Hepatic stellate cell (primary cell): ENCODE results near the gene TCERG1L.

Source experiments
- DNase-seq: peaks from one replicate; pipeline ENCODE4 v3.0.0; 2011; ENCODE audit warnings: low spot score

Gene TCERG1L

DNA sequence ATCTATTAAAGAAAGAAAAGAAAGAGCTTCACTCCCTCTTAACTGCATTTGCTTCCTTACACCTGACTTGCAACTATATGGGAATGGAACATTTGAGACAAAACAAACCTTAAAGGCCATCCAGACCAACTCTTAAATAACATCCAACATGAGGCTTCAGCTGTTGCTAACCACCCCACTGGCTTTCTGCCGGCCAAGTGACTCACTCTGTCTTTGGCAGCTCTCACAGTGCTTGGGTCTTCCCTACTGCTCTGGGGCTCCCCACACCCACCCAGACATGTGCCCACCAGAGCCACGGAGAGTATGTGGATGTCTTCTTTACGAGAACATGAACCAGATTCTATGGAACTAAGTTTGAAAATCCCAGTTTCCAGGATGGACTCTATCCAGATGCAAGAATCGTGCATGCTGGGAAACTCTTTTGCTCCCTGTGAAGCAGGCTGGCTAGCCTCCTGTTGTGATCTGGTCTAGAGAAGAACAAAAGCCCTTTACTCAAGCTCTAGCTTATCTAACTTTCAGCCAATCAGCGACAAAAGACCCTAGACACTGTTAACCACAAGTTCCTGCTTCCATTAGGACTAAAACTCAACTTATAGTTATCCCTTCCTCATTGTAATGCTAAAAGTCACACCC is 245.7 kb downstream of the TCERG1L start:
- no peak for DNase-seq

DNA sequence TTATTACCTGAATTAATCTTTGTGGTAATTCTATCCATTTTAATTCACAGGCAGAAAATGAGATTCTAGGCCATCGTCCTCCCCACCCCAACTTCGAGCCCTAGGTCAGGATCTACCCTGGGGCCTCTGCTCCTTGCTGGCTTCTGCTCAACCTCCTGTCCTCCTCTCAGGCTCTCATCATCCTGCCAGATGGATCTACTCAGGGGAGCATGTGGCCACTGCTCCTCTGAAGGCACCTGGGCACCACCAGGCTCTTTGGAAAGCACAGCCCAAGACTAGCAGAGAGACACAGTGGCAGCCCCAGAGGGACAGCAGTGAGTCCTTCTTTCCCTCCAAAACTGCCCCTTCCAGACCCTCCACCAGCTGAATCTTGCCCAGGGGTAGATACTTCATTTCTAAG is 248.2 kb downstream of the TCERG1L start:
- DNase-seq: no peak

DNA sequence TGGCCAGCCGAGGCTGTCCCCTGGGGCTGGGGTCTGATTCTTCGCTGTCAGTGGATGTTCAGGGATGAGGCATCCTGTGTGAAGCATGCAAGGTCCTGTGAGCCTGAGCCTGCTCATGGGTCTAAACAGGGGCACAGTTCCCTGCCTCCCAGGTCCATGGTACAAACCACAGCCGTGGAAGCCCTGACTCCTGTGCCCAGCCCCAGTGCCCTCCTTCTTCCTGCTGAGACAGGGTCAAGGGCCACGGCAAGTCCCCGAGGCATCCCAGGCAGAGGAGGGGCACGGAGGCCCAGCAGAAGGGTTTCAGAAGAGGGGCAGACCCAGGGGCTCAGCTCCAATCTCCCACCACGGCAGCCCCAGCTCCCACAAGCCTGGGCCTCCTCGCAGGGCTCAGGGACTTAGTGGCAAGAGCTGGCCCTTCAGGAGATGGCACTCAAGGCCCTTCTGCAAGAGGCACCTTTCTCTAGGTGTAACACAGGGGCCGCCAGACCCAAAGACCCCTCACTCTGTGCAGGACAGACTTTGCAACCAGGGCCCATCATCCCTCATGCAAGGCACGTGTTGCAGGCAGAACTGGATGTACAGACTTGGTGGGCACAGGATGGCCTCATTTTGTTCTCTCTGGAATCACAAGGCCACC is 248.8 kb downstream of the TCERG1L start:
- no peak for DNase-seq

DNA sequence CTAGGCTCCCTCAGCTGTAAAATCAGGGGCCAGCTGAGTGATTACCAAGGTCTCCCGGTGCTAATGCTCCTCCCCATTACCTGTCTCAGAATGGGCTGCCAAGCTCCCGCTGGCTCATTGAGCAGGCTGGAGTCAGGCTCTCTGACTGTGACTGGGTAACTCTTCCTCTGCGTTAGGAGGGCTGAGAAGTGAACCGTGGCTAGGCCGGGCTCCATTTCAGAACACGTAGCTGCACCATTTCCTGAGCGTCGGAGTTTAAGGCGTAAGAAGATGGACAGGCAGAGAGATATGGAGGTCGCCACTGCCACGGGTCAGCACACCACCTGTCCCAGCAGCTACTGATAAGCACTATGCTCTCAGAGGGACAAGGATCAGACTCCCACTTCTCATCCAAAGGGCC is 250.3 kb downstream of the TCERG1L start:
- no peak for DNase-seq

DNA sequence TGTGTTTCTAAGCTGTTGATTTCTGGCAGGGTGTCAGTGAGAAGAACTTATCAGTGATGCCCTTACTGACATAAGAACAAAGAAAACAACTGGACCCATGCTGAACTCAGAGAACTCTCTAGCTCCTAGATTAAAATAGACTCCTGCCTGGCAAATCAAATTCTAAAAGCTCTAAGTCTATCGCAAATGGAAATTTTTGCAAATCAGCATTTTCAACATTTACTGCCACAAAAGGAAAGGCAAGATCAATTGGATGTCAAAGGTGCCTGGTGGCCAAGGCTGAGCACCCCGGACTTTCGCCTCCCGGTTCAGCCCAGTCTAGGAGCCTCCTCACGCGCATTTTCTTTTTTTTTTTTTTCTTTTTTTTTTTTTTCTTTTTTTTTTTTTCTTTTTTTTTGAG is 251.6 kb downstream of the TCERG1L start:
- DNase-seq: no peak

DNA sequence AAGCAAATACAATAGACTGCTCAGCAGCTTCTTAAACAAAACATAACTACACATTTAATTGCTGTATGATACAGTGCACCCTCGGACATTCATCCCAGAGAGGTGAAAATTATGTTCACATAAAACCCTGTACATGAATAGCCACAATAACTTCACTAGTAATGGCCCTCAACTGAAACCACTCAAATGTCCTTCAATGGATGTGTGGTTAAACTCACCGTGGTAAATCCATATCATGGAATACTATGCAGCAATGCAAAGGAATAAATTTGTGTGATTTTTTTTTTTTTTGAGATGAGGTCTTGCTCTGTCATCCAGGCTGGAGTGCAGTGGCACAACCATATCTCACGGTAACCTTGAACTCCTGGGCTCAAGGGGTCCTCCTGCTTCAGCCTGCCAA is 252.7 kb downstream of the TCERG1L start:
- no peak for DNase-seq

DNA sequence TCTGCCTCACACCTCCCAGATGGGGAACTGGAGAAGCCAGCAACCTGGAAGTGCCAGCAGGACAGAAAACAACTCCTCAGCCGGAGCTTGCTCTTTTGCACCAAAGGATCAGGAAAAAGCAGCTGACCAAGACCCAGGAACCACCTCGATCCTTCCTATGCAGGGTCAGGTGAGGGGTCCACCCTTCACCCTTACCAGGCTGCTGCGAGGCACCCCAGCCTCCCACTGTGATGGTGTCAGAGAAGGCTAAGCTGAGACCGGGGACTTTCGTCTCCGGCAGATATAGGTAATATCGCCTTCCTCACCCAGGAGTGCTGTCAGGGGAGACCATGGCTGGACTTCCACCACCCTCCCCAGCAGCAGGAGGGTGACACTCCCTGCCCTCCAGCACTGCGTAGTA is 254.7 kb downstream of the TCERG1L start:
- DNase-seq: no peak

DNA sequence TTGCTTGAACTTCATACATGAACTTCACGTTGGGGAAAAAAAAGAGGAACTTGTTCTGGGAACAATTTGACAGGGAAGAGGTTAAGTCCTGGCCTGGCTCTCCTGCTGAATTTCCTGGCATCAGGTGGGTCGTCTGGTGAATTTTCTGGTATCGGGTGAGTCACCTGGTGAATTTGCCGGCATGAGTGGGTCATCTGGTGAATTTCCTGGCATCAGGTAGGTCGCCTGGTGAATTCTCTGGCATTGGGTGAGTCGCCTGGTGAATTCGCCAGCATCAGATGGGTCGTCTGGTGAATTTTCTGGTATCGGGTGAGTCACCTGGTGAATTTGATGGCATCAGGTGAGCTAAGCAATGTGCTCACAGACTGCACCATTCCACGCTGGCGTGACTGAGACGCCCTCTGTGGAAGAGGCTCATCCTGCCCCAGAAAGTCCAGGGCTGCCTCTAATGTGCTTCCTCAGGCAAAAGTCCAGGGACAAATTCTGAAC is 255.4 kb downstream of the TCERG1L start:
- DNase-seq: no peak

DNA sequence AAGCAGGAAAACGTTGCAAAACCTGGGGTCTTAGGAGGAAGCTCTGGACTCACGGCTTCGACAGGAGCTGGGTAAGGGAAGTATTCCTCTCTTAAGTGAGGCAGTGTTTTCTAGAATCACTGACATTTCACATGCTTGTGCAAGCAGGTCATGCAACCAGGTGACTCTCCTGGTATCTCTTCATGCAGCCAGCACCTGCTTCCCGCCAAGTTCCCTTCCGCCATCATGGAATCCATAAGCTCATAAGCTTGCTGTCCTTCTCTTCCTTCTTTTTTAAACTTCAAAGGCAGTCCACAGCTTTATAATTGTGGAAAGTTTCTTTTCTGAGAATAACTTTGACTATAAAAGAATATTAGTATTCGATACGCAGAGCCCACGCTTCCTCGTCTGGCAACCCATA is 256.1 kb downstream of the TCERG1L start:
- no peak for DNase-seq

DNA sequence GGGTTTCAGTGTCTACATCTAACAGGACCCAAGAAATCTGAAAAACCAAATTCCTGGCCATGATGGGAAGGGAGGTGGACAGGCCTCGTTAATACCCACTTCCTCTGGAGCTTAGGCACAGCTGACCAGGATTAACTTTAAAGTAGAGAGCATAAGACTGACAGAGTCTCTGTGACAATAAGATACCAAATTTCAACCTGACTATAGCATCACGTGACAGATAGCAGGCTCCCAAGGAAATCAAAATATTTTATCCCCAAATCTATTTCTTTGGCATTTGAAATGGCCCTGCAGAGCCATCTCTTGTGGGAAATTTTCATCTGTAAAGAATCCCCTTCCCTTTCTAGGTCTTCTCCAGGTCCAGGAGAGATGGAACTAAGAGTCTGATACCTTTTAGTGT is 258.3 kb downstream of the TCERG1L start:
- DNase-seq: no peak

DNA sequence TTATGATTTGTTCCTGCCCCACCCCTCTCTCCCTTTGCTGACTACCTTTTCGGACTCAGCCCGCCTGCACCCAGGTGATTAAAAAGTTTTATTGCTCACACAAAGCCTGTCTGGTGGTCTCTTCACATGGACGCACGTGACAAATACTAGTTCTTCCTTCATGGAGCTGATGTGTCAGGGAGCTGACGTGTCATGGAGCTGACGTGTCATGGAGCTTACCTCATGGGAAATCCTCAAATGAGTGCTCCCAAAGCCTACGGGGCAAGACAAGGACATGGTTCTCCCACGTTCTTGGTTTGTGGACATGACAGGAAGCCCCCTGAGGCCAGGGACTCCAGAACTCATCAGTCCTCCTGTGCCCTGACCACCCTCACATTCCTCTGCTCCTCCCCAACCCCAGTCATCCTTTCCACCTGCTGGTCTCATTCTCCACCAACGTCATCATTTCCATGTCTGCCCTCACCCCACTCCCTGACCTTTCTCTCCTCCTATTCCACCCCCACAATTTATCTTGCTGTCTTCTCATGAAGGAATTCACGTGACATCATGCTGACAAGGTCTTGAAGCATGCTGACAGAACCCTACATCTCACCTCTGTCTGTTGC is 261.3 kb downstream of the TCERG1L start:
- DNase-seq: no peak

DNA sequence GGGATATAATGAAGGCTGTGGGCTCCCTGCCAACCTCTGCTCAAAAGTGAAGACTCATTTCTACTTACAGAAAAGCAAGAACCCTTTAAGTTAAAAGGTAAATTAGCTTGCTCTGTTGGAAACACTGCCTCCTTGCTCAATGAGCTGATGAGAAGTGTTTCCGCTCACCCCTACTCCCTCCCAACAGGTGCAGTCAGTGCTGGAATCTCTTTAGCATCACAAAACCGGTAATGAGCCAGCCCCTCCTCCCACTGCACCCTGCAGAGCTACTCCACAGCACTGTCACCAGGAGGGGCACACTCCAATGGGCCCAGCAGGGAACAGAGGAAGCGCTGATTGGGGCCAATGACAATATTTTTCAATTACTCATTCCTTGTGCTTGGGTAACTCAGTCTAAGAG is 262.5 kb downstream of the TCERG1L start:
- no peak for DNase-seq

DNA sequence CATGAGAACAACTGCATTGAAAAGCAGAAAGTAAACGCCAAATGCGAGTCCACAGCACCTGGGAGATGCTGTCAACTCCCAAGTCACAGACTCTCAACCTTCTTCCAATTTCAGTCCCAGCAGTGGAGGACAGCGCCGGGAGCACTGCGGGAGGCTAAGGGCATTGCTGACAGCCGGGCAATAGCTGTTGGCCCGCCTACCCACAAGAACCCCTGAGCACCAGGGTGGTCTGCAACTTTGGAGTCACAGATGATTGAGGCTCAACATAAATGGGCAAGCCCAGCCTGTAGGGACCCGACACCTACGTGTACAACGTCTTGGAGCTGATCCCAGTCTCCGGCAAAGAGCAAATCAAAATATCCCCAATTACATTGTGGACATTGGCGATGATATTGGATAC is 262.9 kb downstream of the TCERG1L start:
- DNase-seq: no peak

DNA sequence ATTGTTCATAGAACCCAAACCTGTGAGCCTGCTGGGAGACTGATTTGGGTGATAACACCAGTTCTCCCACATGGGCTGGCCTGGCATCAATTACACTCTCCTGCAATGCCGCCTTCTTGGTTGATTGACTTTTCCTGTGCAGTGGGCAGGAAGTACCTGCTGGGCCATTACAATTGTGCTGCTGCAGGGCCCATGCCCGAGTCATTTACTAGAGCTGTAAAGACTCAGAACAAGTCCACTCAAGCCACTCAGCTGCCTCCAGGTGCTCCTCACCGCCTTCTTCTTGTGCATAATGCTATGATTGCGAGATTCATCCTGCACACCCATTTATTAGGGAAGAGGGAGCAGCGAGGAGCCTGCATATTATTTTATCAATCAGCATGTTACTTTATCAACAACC is 264.0 kb downstream of the TCERG1L start:
- DNase-seq: no peak

DNA sequence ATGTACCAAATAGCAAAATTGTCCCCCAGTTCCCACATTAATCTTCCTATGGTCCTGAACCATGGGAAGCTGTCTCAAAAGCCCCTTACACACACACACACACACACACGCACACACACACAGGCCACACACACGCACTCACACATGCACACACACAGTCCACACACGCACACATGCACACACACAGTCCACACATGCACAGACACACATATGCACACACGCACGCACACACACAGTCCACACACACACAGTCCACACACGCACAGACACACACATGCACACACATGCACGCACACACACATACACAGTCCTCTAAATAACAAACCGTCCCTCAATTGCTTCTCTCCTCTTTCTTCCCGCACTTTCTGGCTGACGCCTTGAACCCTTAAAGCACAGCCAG is 265.3 kb downstream of the TCERG1L start:
- no peak for DNase-seq

DNA sequence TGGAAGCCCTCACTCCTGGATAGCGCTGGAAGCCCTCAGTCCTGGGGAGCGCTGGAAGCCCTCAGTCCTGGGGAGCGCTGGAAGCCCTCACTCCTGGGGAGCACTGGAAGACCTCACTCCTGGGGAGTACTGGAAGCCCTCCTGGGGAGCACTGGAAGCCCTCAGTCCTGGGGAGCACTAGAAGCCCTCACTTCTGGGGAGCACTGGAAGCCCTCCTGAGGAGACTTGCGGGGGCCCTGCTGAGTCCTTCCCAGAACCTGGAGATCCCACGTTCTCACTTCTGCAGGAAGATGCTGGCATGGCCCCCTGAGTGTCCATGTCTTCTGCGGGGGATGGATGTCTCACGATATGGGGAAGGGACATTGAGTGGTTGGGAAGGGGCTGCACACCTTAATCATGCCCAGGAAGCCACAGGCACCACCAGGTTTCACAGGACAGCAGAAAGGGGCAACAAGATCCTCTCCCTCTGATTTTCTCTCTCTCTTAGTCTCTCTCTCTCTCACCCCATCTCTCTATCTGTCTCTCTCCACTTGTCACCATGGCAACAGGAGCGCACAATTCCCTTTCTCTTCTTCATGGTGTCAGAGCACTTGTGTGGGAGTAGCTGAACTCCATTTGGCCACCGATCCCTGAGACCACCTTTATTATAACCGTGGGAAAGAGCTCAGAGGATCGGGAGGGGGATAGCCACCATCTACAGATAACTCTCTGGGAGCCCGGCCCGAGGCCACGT is 267.0 kb downstream of the TCERG1L start:
- no peak for DNase-seq

DNA sequence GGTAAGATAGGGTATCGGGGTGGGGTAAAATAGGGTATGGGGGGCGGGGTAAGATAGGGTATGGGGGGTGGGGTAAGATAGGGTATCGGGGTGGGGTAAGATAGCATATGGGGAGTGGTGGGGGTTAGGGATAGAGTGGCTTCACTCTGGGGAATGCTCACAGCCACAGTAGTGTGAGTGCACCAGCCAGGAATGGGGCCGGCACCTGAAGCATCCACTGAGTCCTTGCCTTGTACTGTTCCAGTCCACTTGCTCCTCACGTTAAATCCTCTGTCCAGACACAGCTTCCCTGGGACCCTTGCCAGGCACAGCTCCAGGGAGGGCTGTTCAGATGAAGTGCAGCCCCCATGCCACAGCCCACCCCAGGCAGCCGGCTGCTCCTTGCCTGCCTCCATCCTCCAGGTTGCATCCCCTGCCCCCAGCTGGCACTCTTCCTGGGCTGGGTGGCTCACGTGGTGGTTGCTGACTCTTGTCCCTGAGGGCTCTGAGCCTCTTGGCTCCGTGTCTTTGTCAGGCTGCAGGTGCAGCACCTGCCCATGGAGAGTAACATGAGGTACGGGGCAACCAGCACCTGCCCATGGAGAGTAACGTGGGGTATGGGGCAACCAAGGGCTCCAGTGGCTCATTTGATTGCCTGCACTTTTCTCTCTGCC is 268.4 kb downstream of the TCERG1L start:
- no peak for DNase-seq
